ENCODE results near the gene IKZF2.
A peak's percentile ranks its signal among the peaks of the same experiment; 100 is the strongest.

The IKZF2 gene

DNA sequence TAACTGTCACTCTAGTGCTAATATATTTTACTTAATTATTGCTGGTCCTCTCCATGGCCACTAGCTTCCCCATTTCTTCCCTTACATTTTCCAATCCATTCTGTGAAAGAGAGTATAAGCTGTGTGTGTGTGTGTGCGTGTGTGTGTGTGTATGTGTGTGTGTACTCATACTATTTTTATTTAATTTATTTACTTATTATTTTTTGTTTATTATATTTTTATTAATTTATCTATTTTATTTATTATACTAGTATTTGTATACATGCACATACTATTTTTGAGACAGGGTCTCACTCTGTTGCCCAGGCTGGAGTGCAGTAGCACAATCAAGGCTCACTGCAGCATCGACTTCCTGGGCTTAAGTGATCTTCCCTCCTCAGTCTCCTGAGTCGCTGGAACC is 59.6 kb downstream of the IKZF2 start:
- DNase-seq, result no peak

- DNase-seq, result no peak
Observed at GRCh38 chr2:213090772-213091171, 60.6 kb downstream of the IKZF2 start.

GRCh38 chr2:213089438-213089837 is 62.0 kb downstream of the IKZF2 start:
- DNase-seq, result no peak

GRCh38 chr2:213087040-213087439 is 64.4 kb downstream of the IKZF2 start:
- no peak for DNase-seq

- DNase-seq, result no peak
Observed at GRCh38 chr2:213086571-213086970, 64.8 kb downstream of the IKZF2 start.

- no peak for DNase-seq
Observed at GRCh38 chr2:213086050-213086449, 65.4 kb downstream of the IKZF2 start.

GRCh38 chr2:213085538-213085937 is 65.9 kb downstream of the IKZF2 start:
- DNase-seq, result no peak

- DNase-seq, result no peak
Observed at GRCh38 chr2:213084261-213084660, 67.2 kb downstream of the IKZF2 start.

DNA sequence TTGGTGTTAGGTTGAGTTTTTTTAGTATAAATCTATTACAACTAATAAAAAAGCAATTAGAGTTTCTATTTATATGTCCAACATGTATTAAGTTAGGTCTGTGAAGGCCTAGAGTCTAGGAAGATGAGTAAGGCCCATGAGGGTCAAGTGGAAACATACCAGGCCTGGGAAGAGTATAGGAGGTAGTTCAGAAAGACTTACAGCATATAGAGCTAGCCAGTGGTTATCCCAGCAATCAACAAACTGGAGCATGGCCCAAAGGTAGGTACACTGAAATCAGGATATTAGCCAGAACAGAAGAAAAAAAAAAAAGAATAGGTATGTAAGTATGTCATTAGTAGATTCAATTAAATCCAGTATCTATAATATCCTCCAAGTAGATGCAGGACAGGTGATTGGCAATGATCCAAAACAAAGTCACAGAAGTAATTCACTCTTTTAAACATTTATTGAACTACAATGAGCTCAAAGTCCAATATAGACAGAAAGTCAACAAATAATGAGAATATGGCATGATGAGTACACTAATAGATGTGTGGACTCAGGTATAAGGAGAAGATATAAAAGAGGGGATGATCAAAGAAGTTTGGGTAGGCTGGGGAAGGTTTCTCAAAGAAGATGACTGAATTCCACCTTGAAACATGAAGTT is 70.3 kb downstream of the IKZF2 start:
- no peak for DNase-seq

- DNase-seq, result no peak
Observed at GRCh38 chr2:213079756-213080155, 71.7 kb downstream of the IKZF2 start.

DNA sequence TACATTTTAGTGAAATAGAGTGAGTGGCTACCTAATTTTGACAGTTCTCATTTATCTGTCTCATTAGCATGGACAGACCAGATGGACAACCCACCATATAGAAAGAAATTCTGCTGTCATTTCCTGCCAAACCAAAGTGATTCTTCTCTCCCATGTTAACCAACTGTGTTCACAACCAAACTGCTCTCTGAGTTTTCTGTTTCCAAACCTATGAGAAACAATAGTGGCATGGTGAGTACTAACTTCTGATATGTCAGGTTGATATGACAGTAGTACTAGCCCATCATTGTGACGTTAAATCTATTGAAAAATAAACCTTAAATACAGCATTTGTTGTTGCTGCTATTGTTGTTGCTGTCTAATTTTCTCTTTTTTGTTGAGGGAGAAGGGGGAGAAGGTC is 72.7 kb downstream of the IKZF2 start:
- DNase-seq, result no peak

DNA sequence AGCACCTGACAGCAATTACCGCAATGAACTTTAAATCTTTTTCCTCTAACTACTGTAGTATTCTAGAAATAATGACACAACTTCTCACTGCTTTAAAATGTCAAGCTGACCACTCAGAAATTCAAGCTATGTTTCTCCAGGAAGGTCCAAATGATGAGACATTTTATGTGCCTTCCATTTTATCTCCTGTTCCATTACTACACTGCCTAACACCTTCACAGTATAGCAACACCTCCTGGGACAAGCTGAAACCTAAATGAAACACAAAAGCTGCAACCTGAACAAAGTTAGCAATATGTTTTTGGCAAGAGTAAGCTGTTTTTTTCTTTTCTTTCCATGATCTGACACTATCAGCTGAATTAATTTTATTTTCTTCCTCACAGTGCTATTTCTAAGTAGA is 81.9 kb downstream of the IKZF2 start:
- DNase-seq, result no peak

GRCh38 chr2:213068676-213069359 is 82.6 kb downstream of the IKZF2 start:
- DNase-seq, result peak; percentile 24

DNA sequence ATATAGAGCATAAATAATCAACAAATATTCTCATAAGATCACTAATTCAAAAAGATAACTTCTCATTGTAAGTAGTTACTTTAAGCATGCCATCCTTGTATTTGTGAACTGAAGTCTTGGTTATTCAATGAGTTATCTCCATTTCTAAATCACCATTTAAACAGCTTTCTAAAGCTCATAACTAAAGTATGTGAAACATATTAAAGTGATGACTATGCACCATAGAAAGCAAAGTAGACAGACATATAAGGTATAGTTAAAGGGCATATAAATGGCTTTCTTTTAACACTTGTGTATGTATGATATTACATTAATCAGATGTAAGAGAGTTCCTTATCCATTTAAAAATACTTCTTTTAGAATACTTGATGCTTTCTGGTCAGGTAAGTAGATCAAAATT is 83.5 kb downstream of the IKZF2 start:
- DNase-seq, result no peak

GRCh38 chr2:213066443-213066743 is 85.0 kb downstream of the IKZF2 start:
- DNase-seq, result no peak

DNA sequence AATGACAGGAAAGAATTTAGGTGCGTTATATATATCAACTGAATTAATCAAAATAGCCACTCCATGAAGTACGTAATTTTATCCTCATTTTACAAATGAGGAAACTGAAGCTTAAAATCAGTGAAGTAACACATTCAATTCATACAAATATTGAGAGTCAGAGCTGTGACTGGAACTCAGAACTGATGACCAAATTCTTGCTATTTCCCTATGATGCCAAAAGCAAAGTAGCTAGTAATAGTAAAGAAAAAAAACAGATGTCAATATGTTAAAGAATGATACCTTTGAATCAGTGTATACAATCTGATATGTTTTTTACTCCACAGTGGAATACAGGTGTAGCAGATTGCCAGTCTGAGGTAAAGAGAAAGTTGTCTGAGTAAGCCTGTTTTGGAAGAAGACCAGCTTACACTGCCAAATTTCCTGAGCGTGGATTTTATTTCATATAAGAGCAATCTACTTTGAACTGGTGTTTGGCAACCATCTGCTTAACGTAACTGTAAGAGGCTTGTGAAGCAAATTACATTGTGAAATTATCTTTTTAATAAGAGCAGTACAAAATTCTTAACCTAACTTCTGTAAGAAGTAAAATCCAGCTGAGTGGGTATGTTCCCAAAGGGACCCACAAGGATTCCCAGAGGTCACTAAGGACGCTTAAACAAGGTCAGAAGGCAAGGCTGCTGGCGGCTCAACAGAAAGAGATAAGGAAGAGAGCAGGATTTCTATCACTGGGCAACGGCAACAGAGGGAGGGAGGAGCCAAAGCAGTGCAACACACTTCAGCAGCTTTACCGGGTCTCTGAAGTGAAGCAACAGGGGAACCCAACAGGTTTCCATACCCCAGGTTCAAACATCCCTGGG is 85.6 kb downstream of the IKZF2 start:
- no peak for DNase-seq

DNA sequence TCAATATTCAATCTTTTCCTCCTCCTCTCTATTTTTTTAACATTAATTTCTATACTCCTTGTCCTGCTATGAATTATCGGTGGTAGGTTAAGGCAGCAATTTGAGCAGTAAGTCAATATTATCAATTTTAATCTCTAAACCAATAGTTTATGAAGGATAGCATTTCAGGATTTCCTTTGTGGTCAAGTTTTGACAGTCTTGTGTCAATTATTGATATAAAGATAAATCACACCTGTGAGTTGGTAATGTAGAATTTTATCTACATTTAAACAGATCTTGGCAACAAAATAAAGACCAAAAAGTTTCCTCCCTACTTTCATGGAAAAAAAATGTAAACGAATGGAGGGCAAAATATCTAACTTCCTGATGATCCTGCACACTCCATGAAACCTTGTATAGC is 87.3 kb downstream of the IKZF2 start:
- no peak for DNase-seq

- no peak for DNase-seq
Observed at GRCh38 chr2:213057977-213058376, 93.4 kb downstream of the IKZF2 start.

DNA sequence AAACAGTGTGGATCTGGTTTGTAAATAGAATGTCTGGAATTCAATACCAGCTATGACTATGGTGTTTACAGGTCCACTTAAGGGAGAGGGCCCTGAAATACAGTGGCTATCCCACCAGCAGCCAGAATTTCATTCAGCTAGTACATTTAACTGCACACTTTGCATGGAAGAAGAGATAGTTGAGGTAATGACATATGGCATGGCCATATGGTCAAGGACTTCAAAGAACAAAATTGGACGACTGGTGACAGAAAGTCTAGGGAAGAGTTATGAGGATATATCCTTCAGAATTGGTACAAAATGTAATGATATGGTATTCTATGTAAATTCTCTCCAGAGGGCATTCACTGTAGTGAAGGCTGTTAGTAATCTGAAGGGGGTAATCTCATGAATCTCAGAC is 105.0 kb downstream of the IKZF2 start:
- DNase-seq, result no peak

DNA sequence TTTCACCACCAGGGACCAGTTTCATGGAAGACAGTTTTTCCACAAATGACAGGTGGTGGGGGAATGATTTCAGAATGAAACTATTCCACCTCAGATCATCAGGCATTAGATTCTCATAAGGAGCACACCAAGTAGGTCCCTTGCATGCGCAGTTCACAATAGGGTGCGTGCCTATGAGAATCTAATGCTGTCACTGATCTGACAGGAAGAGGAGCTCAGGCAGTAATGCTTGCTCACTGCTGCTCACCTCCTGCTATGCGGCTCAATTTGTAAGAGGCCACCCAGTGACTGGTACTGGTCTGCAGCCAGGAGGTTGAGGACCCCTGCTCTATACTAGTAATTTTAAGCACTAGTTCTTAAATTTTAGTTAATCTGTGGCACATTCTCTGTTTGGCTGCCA is 107.8 kb downstream of the IKZF2 start:
- no peak for DNase-seq

GRCh38 chr2:213042262-213042661 is 109.2 kb downstream of the IKZF2 start:
- no peak for DNase-seq

GRCh38 chr2:213036836-213037235 is 114.6 kb downstream of the IKZF2 start:
- DNase-seq, result no peak

GRCh38 chr2:213034585-213034984 is 116.8 kb downstream of the IKZF2 start:
- no peak for DNase-seq

- no peak for DNase-seq
Observed at GRCh38 chr2:213032607-213033006, 118.8 kb downstream of the IKZF2 start.
